GM04504 (cell line): Measurements from ENCODE around the gene MED1.
"Not testable (repeated sequence)": the region's sequence is repeated elsewhere in the genome, so short reads cannot be mapped to it uniquely, and the experiment has no call there.

Experiments used
- DNase-seq: peaks from one replicate; pipeline ENCODE4 v3.0.0-alpha.2; 2012; ENCODE audit warnings: low read depth

The MED1 gene

DNA sequence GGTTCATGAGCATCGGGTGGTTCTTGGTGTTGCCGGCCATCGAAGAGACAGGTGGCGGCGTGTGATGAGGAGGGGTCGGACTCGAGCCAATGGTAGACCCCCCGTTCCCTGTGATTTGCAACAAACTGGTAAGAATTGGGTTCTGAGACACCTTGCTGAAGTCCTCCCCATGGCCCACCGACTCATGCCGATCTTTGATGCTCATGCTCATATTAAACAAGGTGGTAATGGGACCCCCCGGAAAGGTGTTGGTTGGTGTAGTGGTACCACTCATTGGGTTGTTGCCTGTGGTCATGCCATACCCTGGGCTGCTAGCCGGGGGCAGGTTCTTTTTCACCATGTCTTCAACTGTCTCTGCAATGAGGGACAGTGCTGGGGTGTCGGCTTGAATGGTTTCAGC is 40.8 kb downstream of the MED1 start:
- no peak for DNase-seq

DNA sequence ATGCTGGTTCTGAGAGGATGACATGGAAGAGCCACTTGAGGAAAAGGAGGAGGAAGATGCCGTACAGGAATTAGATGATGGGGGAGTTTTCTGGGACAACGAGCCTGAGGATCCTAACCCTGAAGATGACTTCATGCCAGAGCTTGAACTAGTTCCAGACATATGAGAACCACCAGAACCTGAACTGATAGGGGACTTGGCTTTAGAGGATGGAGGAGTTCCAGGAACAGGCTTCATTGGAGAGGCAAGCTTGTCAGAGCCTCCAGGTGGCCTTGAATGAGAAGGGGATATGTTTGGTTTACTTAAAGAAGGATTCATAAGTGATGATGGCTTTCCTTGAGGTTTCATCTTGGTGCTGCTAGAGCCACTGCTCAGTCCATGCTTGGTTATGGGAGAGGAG is 42.7 kb downstream of the MED1 start:
- no peak for DNase-seq

DNA sequence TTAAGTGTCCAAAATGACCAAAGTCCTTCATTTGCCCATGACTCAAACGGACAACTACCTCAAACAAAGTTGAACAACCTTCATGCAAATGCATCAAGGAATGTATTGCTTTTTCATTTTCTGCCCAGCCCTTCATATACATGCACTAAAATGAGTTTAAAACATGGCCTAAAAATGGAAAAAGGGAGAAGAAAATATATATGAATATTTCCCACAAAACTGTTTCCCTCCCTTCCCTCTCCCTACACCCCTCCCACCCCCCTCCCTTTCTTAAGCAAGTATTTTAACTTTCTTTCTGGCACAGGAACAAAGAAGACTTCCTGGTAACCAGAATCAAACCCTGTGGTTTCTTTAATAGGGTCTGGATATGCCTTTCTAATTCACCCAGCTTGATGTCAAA is 44.1 kb downstream of the MED1 start:
- DNase-seq: no peak

DNA sequence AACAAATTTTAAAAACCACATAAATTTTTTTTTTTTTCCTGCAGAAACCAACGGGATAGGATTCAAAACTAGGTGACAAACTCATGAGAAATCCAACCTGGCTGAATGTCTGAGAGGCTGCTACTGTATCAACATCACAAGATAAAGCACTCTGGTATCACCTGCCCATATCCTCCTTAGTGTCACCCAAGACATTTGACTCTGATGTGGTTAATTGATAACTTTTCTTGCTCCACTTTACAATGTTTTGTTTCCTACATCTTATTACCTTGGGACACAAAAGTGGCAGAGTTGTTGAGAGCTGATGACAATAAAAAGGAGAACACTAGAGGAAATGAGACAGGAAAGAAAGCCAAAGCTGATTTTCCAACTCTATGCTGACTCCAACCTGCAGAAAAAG is 45.6 kb downstream of the MED1 start:
- no peak for DNase-seq

DNA sequence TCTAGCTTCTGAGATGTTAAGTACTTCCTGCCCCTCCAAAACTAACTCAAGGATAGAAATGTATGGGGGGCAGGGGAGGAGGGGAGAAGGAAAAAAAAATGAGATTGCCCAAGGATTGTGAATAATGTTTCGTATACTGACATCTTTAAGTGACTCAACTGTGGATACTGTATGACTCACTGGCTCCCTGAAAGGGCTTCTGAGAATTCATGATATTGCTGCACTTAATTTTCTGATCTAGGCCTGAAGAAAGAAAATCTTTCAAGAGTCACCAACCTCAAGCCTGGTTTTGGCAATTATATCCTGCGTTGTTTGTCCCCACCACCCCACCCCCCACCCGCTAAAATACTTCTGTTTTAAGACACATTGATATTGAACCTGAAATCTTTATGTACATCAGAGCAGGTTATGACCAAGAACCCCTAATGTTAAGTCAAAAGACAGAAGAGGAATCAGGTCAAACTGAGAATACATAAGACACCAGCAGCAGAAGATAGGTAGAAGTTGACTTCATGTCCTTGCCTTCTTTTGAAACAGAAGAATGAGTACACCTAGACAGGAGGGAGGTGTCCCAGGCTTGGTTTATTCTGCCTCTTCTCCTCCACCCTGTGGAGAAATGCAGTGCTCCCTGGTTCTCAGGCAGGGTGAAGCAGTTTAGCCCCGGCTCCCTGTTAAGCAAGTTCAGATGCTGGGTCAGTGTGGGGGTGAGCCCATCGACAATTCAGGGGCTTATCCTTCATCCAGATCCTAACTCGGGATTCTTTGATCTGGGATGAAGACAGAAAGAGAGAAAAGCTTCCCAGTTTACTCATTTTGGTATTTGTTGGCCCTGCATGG is 46.3 kb downstream of the MED1 start:
- DNase-seq: peak; percentile 61

DNA sequence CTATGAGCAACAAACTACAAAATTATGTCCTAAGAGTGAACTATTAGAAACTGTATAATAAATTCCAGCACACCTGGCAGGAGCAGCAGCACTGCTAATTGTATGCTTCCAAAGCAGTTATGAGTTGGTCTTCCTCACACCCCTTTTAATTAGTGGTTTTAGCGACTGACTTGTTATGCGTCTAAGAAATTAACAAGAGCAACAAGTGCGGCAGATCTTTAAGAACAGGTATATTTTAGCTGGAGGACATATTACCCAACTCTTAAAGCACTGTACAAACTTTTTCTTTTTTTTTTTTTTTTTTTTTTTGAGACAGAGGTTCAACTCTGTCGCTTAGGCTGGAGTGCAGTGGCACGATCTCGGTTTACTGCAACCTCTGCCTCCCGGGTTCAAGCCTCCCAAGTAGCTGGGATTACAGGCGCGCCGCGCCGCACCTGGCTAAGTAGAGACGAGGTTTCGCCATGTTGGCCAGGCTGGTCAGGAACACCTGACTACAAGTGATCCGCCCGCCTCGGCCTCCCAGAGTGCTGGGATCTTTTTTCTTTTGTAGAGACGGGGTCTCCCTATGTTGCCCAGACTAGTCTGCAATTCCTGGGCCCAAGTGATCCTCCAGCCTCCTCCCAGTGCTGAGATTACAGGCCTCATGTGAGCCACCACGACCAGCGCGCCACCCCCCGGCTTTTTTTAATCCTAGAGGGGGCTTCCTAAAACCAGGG is 48.0 kb downstream of the MED1 start:
- DNase-seq: no peak

DNA sequence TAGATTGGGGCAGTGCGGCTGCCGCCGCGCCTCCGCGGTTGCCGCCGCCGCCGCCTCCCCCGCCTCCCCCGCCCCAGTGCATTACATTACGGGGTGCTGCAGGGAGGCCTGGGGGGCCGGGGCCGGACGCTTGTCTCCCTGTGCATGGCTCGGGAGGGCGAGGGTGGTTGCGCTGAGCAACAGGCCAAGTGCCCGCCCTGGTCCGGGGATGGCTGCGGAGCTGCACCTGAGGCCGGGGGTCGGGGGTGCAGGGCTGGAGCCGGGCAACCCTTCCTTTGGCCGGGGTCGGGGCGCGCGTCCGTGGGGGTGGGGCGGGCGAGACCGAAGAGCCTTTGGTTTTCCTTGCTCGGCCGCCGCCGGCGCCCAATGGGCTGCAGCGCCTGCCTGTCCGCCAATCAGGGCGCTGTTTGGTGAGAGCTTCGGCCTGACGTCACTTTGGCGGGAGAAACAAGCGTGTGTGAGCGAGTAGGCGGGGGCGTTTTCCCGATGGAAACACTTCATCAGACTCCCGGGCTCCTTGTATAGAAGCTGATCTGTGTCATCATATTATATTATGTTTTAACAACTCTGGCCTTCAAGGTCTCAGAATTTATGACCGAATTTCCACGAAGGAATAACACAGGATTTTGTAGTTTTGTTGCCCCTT is 48.7 kb downstream of the MED1 start:
- DNase-seq: peak; percentile 76

DNA sequence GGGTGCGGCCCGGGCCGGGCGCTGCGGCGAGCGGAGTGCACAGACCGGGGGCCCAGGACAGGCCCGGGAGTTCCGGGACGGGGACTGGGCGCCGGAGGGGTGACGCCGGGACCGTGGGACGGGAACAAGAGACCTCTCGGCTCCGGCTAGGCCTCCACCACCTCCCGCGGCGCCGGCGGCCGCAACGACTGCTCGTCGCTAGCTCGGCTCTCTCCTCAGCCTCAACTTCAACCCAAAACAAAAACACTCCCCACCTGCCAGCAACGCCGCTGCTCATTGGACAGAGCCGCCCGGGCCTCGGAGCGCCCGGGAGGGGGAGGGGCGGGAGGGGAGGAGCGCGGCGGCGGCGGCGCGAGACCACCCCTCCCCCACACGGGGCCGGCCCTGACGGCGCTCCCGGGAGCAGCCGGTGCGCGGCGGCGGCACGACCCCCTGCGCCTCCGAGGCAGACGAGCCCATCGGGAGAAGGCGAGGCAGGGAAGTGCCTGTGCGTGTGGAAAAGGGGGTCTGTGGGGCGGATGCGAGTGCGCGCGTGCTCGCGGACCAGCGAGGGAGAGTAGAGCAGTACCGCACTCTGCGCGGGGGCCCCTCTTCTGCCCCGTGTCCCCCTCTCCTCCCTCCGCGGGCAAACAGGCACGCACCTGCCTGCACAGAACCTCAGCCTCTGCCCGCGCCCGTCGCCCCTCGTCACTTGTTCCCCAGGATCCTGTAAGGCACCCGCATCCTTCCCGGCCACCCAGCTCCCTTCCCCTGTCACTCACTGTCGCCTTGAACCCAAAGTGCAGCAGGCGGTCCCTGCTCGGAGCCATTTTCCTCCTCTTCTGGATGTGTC is 49.4 kb downstream of the MED1 start, which contains the start of gene FBXL20:
FBXL20 (minus strand) TSS at position 215 of the 832 bp plus-strand sequence. CDS start 224 bp downstream, outside the sequence.
- peak; percentile 81 for DNase-seq

DNA sequence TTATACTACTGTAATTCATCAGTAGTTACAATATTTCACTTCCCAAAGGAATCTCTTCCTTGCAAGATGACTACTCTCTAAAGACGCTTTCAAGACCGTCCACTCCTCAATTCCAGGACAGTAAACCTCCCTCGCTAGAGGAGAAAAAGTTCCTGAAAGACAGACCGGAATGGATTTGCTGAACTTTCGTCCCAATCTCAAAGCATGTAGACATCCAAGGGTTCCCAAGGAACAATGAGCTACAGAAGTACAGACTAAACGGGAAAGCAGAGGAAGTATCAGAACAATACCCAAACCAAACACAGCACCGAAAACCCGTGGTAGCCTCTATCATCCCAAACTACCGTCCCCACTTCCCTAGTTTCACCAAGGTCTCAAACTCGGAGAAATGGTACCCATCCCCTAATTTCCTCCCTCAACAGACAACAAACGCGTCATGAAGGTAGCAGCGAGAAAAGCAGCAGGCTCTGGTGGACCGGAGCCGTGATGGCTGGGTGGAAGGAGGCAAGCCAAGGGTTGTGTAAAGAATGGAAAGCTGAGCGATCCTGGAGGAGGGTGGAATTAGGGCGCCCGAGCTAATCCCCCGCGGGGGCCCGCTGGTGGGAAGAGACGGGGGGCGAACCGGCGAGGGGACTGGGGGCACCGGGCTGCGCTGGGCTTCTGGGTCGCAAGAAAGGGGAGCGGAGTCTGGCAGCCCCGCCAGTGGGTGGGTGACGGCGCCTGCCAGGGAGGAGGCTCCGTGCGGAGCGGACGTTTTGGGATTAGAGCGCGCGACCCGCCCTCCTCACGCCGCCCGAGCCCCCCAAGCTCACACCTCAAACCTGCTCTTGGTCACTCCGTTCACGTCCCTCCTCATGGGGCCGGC is 50.3 kb downstream of the MED1 start:
- no peak for DNase-seq

DNA sequence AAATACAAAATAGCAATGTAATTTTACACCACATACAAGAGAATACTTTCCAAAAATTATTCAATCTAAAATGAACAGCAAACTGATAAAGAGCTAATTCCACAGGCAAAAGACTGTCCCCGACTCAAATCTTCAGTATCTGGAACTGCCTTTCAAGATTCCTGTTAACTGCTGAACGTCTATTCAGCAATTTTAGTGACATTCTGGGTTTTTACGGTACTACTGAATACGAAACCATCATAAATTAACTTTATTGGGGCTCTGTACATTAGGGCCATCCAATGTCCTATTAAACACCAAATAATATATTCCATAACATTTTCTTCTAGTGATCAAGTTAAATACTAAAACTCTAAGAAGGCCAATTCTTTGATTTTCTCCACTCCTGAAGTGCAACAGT is 51.3 kb downstream of the MED1 start:
- no peak for DNase-seq

DNA sequence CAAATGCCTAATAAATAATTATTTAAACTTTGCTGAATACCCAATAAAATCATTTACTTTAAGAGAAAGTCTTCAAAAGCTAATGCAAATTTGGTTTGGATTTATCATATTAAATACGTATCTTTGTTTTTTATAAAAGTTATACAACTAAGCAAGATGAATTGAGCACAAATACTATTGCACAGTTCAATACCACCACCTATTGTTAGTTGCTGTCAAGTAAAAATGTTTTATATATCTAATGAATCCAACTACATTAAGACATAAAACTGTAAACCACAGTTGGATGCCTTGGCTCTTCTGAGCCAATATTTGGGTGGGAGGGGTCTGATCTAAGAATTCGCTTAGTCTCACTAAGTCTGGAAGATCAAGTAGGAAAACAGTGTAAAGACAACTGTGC is 57.3 kb downstream of the MED1 start:
- no peak for DNase-seq

DNA sequence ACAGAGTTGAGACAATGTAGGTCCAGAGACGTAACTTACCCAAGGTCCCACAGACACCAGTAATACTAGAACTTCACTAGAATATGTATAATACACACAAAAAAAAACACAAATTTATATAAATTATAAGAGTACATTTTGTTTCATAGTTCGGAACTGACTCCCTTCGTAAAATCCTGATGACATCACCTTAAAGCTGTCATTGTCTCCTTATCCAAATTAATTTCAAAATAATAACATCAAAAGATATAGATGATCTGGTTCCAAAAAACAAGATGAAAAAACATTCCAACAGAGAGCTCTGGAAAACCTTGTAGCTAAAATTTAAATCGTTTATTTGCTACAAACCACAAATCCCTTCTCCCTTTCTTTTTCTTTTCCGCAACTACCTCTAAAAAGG is 59.6 kb downstream of the MED1 start:
- no peak for DNase-seq

DNA sequence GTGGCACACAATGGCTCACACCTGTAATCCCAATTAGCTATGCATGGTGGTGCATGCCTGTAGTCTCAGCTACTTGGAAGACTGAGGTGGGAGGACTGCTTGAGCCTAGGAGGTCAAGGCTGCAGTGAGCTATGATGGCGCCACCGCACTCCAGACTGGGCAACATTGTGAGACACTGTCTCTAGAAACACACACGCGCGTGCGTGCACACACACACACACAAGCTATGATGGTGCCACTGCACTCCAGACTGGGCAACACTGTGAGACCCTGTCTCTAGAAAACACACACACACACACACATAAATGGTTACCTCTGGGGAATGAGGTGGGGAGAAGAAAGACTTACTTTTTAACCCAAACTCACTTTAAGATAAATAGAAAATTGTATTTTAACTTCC is 66.0 kb downstream of the MED1 start:
- no peak for DNase-seq

DNA sequence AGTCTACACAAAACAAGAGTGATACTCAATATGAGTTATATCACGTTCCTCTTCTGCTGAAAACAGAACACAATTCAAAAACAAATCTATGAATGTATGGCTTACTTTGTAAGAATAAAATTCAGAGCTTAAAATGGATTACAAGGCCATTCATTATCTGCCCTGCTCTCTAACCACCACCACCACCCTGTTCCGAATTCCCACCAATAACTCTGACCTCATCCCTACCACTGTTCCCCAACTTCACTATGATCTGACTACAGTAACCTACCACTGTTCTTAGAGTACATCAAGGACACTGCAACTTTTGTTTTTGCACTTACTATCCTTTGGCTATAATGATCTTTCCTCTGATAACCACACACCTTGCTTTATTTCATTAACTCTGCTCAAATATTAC is 70.9 kb downstream of the MED1 start:
- DNase-seq: no peak

DNA sequence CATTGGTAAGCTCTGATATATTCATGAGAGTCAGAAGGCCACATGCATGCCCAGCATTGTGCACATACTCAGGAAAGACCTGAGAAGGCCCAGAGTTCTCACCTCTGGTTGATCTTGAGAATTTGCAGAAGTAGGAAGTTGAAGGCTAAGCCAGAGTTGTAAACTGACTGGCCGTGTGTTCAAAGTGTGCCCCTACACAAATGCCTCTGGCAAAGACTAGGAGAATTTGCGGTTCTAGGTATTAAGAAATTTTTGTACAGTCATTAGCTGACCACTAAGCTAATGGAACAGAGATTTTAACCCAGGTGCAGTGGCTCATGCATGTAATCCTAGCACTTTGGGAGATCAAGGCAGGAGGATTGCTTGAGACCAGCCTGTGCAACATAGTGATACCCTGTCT is 74.6 kb downstream of the MED1 start:
- no peak for DNase-seq

DNA sequence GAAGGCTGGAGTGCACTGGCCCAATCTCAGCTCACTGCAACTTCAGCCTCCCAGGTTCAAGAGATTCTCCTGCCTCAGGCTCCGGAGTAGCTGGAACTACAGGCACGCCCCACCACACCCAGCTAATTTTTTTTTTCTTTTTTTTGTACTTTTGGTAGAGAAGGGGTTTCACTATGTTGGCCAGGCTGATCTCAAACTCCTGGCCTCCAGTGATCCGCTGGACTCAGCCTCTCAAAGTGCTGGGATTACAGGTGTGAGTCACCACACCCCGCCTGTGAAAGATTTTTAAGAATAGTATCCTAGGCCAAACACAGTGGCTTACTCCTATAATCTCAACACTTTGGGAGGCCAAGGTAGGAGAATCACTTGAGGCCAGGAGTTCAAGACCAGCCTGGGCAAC is 83.3 kb downstream of the MED1 start:
- not testable (repeated sequence) for DNase-seq

DNA sequence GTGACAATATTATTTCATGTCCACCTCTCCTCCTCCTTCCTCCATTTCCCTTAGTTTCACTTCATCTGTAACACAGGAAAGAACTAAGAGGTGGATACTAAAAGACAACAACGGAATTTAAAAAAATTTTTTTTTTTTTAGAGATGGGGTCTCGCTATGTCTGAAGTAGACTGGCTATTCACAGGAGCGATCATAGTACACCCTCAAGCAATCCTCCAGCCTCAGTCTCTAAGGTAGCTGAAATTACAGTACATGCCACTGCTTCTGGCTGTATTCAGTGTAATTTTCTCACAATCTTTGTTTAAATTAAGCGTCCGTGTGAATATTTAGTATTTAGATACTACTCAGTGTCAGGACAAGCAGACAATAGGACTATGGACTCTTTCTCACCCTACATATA is 85.2 kb downstream of the MED1 start:
- no peak for DNase-seq

DNA sequence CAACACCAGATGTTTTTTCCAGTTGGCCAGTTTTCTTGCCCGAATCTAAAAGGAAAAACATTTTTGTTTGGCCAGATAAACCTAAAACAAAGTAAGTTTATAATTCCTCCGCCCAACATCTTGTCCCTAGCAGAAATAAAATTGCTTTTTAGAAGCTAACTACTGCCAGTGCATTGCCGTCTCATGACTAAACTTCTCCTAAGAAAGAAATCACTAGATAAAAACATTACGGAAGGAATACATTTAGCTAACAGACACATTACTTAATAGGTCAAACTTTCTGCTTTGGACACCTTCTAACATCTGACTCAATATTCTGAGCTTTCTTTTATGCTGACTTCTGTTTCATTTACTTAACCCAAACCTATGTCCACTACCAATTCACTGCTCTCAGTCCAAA is 85.8 kb downstream of the MED1 start:
- peak; percentile 45 for DNase-seq

DNA sequence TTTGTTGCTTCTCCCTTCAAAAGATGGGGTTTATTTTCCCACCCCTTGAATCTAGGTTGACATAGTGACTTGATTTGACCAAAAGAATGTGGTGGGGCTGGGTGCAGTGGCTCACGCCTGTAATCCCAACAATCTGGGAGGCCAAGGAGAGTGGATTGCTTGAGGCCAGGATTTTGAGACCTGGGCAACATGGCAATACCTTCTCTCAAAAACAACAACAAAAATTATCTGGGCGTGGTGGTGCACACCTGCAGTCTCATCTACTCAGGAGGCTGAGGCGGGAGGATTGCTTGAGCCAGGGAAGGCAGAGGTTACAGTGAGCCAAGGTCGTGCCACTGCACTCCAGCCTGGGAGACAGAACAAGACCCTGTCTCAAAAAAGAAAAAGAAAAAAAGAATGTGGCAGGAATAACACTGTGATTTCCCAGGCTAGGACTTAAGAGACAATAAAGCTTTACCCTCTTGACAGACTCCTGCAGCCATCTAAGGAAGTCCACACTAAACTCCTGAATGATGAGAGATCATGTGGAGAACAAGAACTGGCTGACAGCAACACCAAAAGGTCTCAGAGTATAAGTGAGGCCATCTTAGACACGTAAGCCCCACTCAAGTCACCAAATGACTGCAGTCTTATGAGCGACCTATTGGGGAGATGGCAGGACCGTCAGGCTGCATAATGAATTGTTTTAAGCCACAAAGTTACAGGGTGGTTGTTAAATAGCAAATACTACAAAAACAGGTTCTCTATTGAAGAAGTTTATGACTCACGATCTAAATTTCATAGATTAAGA is 86.6 kb downstream of the MED1 start:
- DNase-seq: no peak

DNA sequence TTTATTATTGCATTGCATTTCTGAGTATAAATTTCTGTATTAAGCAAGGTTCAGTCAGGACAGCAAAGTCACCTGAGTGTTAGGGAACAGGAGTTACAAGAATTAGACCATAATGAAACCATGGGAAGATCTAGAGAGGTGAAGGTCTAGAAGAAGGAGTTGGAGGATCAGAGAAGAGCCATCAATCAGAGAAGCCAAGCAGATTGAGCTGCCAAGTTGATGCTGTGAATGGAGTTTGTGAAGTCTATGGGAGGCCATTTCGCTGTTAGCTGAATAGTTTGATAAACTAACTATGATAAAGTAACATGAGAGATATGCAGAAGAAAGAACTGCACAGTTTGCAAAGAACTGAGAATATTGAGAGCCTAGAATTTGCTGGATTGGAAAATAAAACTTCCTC is 90.0 kb downstream of the MED1 start:
- no peak for DNase-seq
